ENCODE measurements around the gene RPS6KA2. TPM values are rescaled to one million over a fixed set of nuclear protein-coding genes. Genes with fewer than 3 reads are reported as not detected.

The RPS6KA2 gene
- total RNA-seq, 1 donor from 2014 or later, result 37.5 TPM

- peaks cover 6% of the 10 kb centered on the region for H3K4me1 Mint-ChIP-seq (ENCODE audit: low read depth)
- peaks cover 28% of the 10 kb centered on the region for H3K27me3 Mint-ChIP-seq
- no peak for DNase-seq (ENCODE audit: low spot score, unreplicated experiment)
- no peaks in the 10 kb centered on the region for H3K36me3 Mint-ChIP-seq (ENCODE audit: insufficient read depth)
- no peak overlapping the region for H3K27ac Mint-ChIP-seq
- no peak for TF ChIP-seq CTCF (IDR thresholded peaks at IDR 0.05; ENCODE audit: unreplicated experiment)
- no peaks in the 10 kb centered on the region for H3K9me3 Mint-ChIP-seq (ENCODE audit: low read depth)
- H3K4me3 Mint-ChIP-seq (ENCODE audit: low read depth), result no peak overlapping the region
Observed at GRCh38 chr6:166659581-166659980, 32.5 kb upstream of the RPS6KA2 start.

GRCh38 chr6:166658792-166659150 lies 31.7 kb upstream of the RPS6KA2 start:
- Mint-ChIP-seq H3K4me3 (ENCODE audit: low read depth) (no peak overlapping the region), H3K27ac (no peak overlapping the region), H3K36me3 (ENCODE audit: insufficient read depth) (no peaks in the 10 kb centered on the region), H3K27me3 (peaks cover 24% of the 10 kb centered on the region), H3K9me3 (ENCODE audit: low read depth) (no peaks in the 10 kb centered on the region), H3K4me1 (ENCODE audit: low read depth) (peaks cover 6% of the 10 kb centered on the region)
- no peak for TF ChIP-seq CTCF (IDR thresholded peaks at IDR 0.05; ENCODE audit: unreplicated experiment)
- DNase-seq (ENCODE audit: low spot score, unreplicated experiment), result no peak

- TF ChIP-seq CTCF (IDR thresholded peaks at IDR 0.05; ENCODE audit: unreplicated experiment), result no peak
- Mint-ChIP-seq H3K4me1 (ENCODE audit: low read depth) (peaks cover 6% of the 10 kb centered on the region), H3K4me3 (ENCODE audit: low read depth) (no peak overlapping the region), H3K9me3 (ENCODE audit: low read depth) (no peaks in the 10 kb centered on the region), H3K36me3 (ENCODE audit: insufficient read depth) (no peaks in the 10 kb centered on the region), H3K27me3 (peaks cover 24% of the 10 kb centered on the region), H3K27ac (no peak overlapping the region)
- no peak for DNase-seq (ENCODE audit: low spot score, unreplicated experiment)
Observed at GRCh38 chr6:166658115-166658791, 31.2 kb upstream of the RPS6KA2 start.

GRCh38 chr6:166657531-166657930 lies 30.5 kb upstream of the RPS6KA2 start:
- no peak for TF ChIP-seq CTCF (IDR thresholded peaks at IDR 0.05; ENCODE audit: unreplicated experiment)
- no peaks in the 10 kb centered on the region for H3K36me3 Mint-ChIP-seq (ENCODE audit: insufficient read depth)

GRCh38 chr6:166656230-166657151 lies 29.4 kb upstream of the RPS6KA2 start:
- DNase-seq (ENCODE audit: low spot score, unreplicated experiment), result no peak
- peaks cover 6% of the 10 kb centered on the region for H3K4me1 Mint-ChIP-seq (ENCODE audit: low read depth)
- H3K27me3 Mint-ChIP-seq, result peaks cover 18% of the 10 kb centered on the region
- H3K27ac Mint-ChIP-seq, result no peak overlapping the region
- H3K4me3 Mint-ChIP-seq (ENCODE audit: low read depth), result no peak overlapping the region
- no peaks in the 10 kb centered on the region for H3K9me3 Mint-ChIP-seq (ENCODE audit: low read depth)
- H3K36me3 Mint-ChIP-seq (ENCODE audit: insufficient read depth), result no peaks in the 10 kb centered on the region
- TF ChIP-seq CTCF (IDR thresholded peaks at IDR 0.05; ENCODE audit: unreplicated experiment), result no peak

More at GRCh38 chr6:166657531-166657930, 30.5 kb upstream of the RPS6KA2 start:
- peaks cover 6% of the 10 kb centered on the region for H3K4me1 Mint-ChIP-seq (ENCODE audit: low read depth)
- H3K9me3 Mint-ChIP-seq (ENCODE audit: low read depth), result no peaks in the 10 kb centered on the region
- peaks cover 17% of the 10 kb centered on the region for H3K27me3 Mint-ChIP-seq
- no peak overlapping the region for H3K4me3 Mint-ChIP-seq (ENCODE audit: low read depth)
- no peak for DNase-seq (ENCODE audit: low spot score, unreplicated experiment)
- H3K27ac Mint-ChIP-seq, result no peak overlapping the region
